GM18873 (cell line): ENCODE data around the gene IKZF3.
A peak's percentile ranks its signal among the peaks of the same experiment; 100 is the strongest.

Source experiments
- ATAC-seq: cut with Tn5 transposase; IDR thresholded peaks from one replicate; pipeline ENCODE4 v1.9.1; 2021; ENCODE audit warnings: mild to moderate bottlenecking, moderate library complexity, moderate number of reproducible peaks; ENCODE audit not compliant: unreplicated experiment, low FRiP score

Gene IKZF3

DNA sequence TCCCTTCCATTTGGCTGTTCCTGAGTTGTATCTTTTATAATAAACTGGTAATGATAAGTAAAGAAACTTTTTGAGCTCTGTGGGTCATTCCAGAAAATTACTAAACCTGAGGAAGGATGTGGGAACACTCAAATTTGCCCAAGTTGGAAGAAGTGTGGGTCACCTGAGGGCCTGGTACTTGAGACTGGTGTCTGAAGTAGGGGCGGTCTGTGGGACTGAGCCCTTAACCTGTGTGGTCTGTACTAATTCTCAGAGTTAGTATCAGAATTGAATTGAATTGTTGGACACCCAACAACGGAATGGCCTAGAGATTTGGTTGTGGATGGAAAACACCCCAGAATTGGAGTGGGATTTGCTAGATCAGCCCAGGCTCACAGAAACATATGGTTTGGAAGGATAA is 43.1 kb downstream of the IKZF3 start:
- ATAC-seq = no peak

- no peak for ATAC-seq
Observed at GRCh38 chr17:39820541-39820940, 43.6 kb downstream of the IKZF3 start.

GRCh38 chr17:39818358-39819000 is 45.6 kb downstream of the IKZF3 start:
- no peak for ATAC-seq

- ATAC-seq = no peak
Observed at GRCh38 chr17:39816272-39816671, 47.8 kb downstream of the IKZF3 start.

DNA sequence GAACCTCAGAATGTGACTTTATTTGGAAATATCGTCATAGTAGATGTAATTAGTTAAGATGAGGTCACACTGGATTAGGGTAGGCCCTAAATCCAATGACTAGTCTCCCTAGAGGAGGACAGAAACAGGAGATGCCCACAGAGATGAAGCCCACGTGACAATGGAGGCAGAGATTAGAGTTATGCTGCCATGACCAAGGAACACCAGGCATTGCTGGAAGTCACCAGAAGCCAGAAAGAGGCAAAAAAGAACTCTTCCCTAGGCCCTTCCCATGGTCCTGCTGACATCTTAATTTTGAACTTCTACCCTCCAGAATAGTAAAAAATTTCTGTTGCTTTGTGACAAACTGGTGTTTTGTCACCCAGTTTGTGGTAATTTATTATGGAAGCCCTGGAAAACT is 49.6 kb downstream of the IKZF3 start:
- ATAC-seq = no peak

DNA sequence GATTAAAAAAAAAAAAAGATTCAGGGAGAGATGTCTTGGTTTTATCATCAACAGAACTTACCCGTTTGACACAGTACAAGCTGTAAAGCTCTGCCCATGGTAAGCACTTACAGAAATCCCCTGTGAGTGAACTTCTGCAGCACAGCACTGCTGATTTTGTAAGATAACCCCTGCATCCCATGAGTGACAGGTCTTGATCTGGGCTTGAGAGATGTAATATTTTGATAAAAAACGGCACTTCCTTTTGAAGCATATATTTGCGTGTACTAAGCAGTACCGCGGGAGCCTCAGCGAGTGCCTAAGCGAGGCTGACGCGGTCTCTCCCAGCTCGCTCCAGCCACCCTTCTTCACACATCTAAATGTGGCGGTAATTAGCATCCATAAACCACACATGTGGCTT is 50.5 kb downstream of the IKZF3 start:
- ATAC-seq = no peak

DNA sequence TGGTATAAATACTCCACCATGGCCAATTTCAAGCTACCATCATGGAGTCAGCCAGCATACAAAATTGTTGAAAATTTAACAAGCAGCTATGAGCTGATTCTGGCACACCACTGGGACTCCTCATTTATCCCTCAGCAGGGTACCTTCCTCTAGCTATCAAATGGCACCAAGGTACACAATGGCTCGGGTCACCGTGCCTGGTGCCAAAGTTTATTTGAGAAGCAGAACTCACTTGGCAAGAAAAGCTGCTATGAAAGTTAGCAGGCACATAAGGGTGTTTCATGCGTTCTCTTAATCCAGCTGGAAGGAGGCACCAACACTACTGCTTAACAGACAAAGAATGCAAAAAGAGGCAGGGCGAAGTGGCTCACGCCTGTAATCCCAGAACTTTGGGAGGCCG is 51.6 kb downstream of the IKZF3 start:
- no peak for ATAC-seq

DNA sequence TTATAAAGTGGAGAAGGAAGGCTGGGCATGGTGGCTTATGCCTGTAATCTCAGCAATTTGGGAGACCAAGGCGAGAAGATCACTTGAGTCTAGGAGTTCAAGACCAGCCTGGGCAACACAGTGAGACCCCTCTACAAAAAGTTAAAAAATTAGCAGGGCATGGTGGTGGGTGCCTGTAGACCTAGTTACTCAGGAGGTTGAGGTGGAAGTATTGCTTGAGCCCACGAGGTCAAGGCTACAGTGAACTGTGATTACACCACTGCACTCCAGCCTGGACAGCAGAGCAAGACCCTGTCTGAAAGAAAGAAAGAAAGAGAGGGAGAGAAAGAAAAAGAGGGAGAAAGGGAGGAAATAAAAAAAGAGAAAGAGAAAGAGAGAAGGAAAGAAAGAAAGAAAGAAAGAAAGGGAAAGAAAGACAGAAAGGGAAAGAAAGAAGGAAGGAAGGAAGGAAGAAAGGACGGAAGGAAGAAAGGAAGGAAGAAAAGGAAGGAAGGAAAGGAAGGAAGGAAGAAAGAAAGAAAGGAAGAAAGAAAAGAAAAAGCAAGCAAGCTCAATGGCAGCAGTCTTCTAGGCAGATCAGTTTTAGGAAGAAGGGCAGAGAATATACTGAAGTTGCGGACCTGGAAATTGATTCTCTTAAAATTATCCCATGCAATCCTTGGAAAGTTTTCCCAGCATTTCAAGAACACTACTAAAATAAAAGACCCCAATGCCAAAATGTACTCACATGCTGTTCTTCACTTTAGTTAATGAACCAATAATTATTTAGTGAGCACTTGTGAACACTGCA is 53.0 kb downstream of the IKZF3 start:
- ATAC-seq = no peak

- ATAC-seq = no peak
Observed at GRCh38 chr17:39809221-39809620, 54.9 kb downstream of the IKZF3 start.

DNA sequence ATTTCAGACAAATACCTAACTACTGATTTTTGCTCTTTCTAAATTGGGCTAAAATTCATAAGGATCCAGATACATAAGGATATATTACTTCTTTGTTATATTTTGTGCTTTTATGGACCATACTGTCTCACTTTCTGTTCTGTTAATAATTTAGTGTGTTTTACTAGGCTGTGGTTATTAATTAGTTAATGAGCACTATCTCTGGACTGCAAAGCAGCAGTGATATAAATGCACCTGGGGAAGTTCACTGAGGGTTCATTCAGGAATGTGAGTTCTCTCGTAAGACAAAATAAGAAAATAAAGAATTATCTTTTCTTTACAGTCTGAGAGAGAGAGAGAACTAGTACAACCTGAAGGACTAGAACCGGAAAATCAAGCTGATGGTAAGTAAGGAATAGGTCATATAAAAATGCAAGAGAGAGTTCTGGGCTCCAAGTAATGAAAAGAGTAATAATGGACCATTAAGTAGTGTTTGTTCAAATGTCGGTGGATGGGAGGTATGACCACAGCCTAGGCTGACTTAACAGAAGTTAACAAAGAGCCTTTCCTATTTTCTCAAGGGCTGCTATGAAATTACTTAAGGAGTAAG is 55.6 kb downstream of the IKZF3 start:
- ATAC-seq = no peak

DNA sequence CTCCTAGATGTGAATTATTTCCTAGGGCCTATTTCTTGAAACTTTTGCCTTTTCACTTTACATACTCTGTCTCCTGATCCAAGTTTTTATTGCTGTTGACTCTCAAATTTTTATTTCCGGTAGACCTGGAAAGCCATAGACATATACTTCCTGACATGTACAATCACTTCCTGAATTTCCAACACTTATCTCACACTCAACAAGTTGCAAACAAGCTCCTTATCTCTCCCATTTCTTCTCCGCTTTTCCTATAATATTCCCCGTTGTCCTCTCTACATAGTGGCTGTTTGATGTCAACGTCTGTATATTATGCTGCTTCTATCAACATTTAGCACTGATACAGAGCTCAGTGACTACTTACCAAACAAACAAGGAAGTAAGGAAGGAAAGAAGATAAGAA is 59.3 kb downstream of the IKZF3 start:
- ATAC-seq = no peak

DNA sequence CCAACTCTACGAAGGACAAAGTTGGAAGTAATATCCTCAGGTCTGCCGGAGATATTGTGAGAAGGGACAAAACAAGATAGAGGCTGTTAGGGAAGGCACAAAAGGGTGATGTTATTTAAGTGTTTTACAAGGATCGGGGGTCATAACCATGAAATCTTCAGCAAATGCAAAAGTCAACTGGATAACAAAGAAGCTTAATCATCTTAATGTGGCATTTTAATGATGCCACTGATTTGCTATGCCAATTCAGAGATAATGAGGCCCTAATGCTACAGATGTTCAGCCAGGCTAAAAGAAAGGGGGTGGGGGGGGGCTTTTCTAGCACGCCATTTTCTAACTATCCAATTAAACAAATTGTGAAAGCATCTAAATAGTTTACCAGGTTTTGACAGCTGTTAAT is 63.1 kb downstream of the IKZF3 start:
- no peak for ATAC-seq

DNA sequence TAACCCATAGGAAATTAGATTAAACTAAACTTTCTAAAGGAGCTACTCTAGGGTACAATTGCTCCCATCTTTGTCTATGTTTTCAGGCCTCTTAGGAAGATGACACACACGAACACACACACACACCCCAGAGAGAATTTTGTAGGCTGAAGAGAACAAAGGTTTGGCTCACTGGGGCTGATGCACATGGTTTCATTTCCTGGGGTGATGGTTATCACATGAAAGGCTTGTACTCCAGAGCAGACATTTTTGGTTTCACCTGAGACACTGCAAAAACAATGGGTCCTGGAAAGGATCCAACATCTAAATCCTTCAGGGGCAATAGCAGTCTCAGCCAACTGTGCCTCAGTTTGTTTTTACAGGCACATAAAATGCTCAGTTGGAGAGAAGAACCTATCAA is 63.6 kb downstream of the IKZF3 start:
- no peak for ATAC-seq

GRCh38 chr17:39799395-39799794 is 64.7 kb downstream of the IKZF3 start:
- ATAC-seq = no peak

DNA sequence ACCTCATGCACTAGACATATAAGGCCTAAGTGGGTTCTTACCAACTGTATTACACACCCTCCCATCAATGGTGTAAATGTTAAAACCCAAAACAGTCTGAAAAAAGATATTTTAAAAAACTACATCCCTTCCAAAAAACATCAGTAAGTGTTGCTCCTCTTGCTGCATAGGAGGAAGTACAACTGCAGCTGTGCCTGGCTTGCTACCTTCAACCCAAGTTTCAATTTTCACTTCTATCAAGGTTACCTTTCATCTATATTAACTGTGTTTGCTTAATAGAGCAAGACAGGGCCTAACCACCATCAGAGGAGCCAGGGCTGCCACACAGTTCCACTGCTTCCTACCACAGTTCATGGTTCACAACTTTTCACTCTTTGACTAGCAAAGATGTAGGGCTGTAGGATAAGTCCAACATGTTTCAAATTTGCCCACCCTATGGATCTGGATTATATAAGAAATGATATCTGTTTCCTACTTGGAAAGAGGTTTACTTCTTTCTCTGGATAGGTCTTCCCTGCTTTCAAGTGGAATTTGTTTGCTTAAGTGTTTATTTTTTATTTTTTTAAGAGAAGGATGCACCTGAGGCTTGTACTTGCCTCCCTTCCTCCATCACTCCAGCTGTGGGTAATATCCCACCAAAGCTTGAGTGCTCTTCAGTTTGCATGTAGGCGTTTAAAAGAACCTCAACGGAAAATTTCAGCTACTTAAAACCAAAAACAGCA is 69.7 kb downstream of the IKZF3 start:
- ATAC-seq = peak; percentile 78

- ATAC-seq = no peak
Observed at GRCh38 chr17:39793301-39793872, 70.7 kb downstream of the IKZF3 start.

- ATAC-seq = no peak
Observed at GRCh38 chr17:39792526-39793221, 71.4 kb downstream of the IKZF3 start.

DNA sequence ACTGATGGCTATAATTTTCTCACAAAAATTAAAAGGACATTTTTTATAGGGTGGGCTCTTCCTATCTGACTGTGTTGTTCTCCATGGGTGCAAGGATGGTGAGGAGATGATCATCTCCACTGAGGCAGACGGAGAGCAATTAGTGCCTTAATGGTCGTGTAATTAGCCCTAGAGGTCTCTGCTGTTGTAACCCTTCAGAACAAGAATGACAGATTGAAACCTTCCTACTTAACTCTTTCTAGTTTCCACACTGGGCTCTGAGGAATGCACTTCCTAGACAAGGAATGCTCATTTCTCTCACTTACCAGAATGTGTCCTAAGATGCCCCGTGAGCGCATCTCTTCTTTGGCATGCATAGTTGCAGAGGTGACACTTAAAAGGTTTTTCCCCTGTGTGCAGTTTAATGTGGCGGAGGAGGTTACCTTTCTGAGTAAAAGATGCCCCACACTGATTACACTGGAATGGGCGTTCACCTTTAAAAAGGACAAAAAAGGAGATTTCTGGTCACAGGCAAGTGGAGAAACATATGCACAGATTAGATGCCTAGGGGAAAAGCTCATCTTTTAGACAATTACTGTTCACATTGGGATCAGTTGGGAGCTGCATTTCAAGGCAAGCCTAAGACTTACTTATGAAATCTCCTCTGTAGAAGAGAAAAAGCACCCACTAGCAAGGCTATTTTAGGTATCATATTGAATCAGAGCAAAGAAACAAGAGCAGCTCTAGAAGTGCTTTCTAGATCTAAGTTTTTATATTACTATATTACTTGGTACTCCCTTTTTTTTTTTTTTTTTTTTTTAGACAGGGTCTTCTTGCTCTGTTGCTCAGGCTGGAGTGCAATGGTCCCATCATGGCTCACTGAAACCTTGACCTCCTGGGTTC is 72.8 kb downstream of the IKZF3 start:
- ATAC-seq = no peak

- no peak for ATAC-seq
Observed at GRCh38 chr17:39787743-39788484, 76.2 kb downstream of the IKZF3 start.
